ENCODE measurements around the gene GCH1.

Gene GCH1

GRCh38 chr14:54845641-54846040, 57.0 kb downstream of the GCH1 start:
- no peak for DNase-seq (ENCODE audit: low read depth in 1 of 2, low spot score in 1 of 2)
- TF ChIP-seq JUND (IDR thresholded peaks at IDR 0.05; ENCODE audit: low read depth), result no peak
- in situ Hi-C loops (cut with HindIII; ENCODE audit: low pct_unique_long_range_greater_than_20kb, low sequenced_read_pairs), result no loop called here

GRCh38 chr14:54844479-54844878, 58.1 kb downstream of the GCH1 start:
- in situ Hi-C loops (cut with HindIII; ENCODE audit: low pct_unique_long_range_greater_than_20kb, low sequenced_read_pairs), result no loop called here
- DNase-seq (ENCODE audit: low read depth in 1 of 2, low spot score in 1 of 2), result no peak
- no peak for TF ChIP-seq JUND (IDR thresholded peaks at IDR 0.05; ENCODE audit: low read depth)

GRCh38 chr14:54840798-54841197, 61.8 kb downstream of the GCH1 start:
- in situ Hi-C loops (cut with HindIII; ENCODE audit: low pct_unique_long_range_greater_than_20kb, low sequenced_read_pairs), result no loop called here
- no peak for DNase-seq (ENCODE audit: low read depth in 1 of 2, low spot score in 1 of 2)
- TF ChIP-seq JUND (IDR thresholded peaks at IDR 0.05; ENCODE audit: low read depth), result no peak

- in situ Hi-C loops (cut with HindIII; ENCODE audit: low pct_unique_long_range_greater_than_20kb, low sequenced_read_pairs), result no loop called here
- no peak for TF ChIP-seq JUND (IDR thresholded peaks at IDR 0.05; ENCODE audit: low read depth)
- DNase-seq (ENCODE audit: low read depth in 1 of 2, low spot score in 1 of 2), result no peak
Measured at GRCh38 chr14:54840336-54840735, 62.3 kb downstream of the GCH1 start.

- in situ Hi-C loops (cut with HindIII; ENCODE audit: low pct_unique_long_range_greater_than_20kb, low sequenced_read_pairs), result no loop called here
- DNase-seq (ENCODE audit: low read depth in 1 of 2, low spot score in 1 of 2), result peak in 1 of 2 experiments; percentile 78
- TF ChIP-seq JUND (IDR thresholded peaks at IDR 0.05; ENCODE audit: low read depth), result no peak
Measured at GRCh38 chr14:54839701-54840119, 62.9 kb downstream of the GCH1 start.

- in situ Hi-C loops (cut with HindIII; ENCODE audit: low pct_unique_long_range_greater_than_20kb, low sequenced_read_pairs), result no loop called here
- TF ChIP-seq JUND (IDR thresholded peaks at IDR 0.05; ENCODE audit: low read depth), result no peak
- DNase-seq (ENCODE audit: low read depth in 1 of 2, low spot score in 1 of 2), result no peak
Measured at GRCh38 chr14:54838931-54839512, 63.6 kb downstream of the GCH1 start.

- in situ Hi-C loops (cut with HindIII; ENCODE audit: low pct_unique_long_range_greater_than_20kb, low sequenced_read_pairs), result no loop called here
- no peak for DNase-seq (ENCODE audit: low read depth in 1 of 2, low spot score in 1 of 2)
- TF ChIP-seq JUND (IDR thresholded peaks at IDR 0.05; ENCODE audit: low read depth), result no peak
Measured at GRCh38 chr14:54837508-54838149, 65.0 kb downstream of the GCH1 start.

- no peak for DNase-seq (ENCODE audit: low read depth in 1 of 2, low spot score in 1 of 2)
- no peak for TF ChIP-seq JUND (IDR thresholded peaks at IDR 0.05; ENCODE audit: low read depth)
- in situ Hi-C loops (cut with HindIII; ENCODE audit: low pct_unique_long_range_greater_than_20kb, low sequenced_read_pairs), result no loop called here
Measured at GRCh38 chr14:54836231-54836630, 66.4 kb downstream of the GCH1 start.

GRCh38 chr14:54834727-54835126, 67.9 kb downstream of the GCH1 start:
- TF ChIP-seq JUND (IDR thresholded peaks at IDR 0.05; ENCODE audit: low read depth), result no peak
- DNase-seq (ENCODE audit: low read depth in 1 of 2, low spot score in 1 of 2), result no peak
- in situ Hi-C loops (cut with HindIII; ENCODE audit: low pct_unique_long_range_greater_than_20kb, low sequenced_read_pairs), result no loop called here

- no peak for DNase-seq (ENCODE audit: low read depth in 1 of 2, low spot score in 1 of 2)
- no peak for TF ChIP-seq JUND (IDR thresholded peaks at IDR 0.05; ENCODE audit: low read depth)
- in situ Hi-C loops (cut with HindIII; ENCODE audit: low pct_unique_long_range_greater_than_20kb, low sequenced_read_pairs), result no loop called here
Measured at GRCh38 chr14:54834081-54834480, 68.5 kb downstream of the GCH1 start.

GRCh38 chr14:54830650-54831049, 72.0 kb downstream of the GCH1 start:
- TF ChIP-seq JUND (IDR thresholded peaks at IDR 0.05; ENCODE audit: low read depth), result no peak
- DNase-seq (ENCODE audit: low read depth in 1 of 2, low spot score in 1 of 2), result no peak
- in situ Hi-C loops (cut with HindIII; ENCODE audit: low pct_unique_long_range_greater_than_20kb, low sequenced_read_pairs), result no loop called here

GRCh38 chr14:54829486-54830224, 73.0 kb downstream of the GCH1 start:
- no peak for TF ChIP-seq JUND (IDR thresholded peaks at IDR 0.05; ENCODE audit: low read depth)
- in situ Hi-C loops (cut with HindIII; ENCODE audit: low pct_unique_long_range_greater_than_20kb, low sequenced_read_pairs), result no loop called here

GRCh38 chr14:54828037-54828436, 74.6 kb downstream of the GCH1 start:
- in situ Hi-C loops (cut with HindIII; ENCODE audit: low pct_unique_long_range_greater_than_20kb, low sequenced_read_pairs), result no loop called here
- TF ChIP-seq JUND (IDR thresholded peaks at IDR 0.05; ENCODE audit: low read depth), result no peak
- DNase-seq (ENCODE audit: low read depth in 1 of 2, low spot score in 1 of 2), result no peak

More at GRCh38 chr14:54829486-54830224, 73.0 kb downstream of the GCH1 start:
- DNase-seq (ENCODE audit: low read depth in 1 of 2, low spot score in 1 of 2), result no peak

Data from T47D (cell line).